ENCODE measurements around the gene UBE2H. TPM values are rescaled to one million over a fixed set of nuclear protein-coding genes. Genes with fewer than 3 reads are reported as not detected.
"Not testable (repeated sequence)": the region's sequence is repeated elsewhere in the genome, so short reads cannot be mapped to it uniquely, and the experiment has no call there.

The UBE2H gene
- total RNA-seq, 1 donor, result 29.9 TPM

- no peak for DNase-seq (ENCODE audit: low read depth in 2 of 3, low spot score in 2 of 3)
These were observed 104.3 kb downstream of the UBE2H start for GRCh38 chr7:129848436-129848835.

DNA sequence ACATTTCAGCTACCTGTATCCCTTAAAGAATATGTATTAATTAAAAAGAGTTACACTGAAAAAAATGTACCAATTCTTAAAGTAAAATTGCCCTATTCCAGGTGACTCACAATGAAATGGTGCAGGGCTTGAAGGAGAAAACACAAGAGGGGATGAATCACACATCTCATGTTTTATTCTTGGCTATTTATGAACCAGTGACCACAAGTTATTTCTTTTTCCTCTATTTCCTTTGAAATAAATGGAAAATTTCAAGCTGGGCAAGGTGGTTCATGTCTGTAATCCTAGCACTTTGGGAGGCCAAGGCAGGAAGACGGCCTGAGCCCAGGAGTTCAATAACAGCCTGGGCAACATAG is 106.8 kb downstream of the UBE2H start:
- DNase-seq (ENCODE audit: low read depth in 2 of 3, low spot score in 2 of 3), result no peak

DNA sequence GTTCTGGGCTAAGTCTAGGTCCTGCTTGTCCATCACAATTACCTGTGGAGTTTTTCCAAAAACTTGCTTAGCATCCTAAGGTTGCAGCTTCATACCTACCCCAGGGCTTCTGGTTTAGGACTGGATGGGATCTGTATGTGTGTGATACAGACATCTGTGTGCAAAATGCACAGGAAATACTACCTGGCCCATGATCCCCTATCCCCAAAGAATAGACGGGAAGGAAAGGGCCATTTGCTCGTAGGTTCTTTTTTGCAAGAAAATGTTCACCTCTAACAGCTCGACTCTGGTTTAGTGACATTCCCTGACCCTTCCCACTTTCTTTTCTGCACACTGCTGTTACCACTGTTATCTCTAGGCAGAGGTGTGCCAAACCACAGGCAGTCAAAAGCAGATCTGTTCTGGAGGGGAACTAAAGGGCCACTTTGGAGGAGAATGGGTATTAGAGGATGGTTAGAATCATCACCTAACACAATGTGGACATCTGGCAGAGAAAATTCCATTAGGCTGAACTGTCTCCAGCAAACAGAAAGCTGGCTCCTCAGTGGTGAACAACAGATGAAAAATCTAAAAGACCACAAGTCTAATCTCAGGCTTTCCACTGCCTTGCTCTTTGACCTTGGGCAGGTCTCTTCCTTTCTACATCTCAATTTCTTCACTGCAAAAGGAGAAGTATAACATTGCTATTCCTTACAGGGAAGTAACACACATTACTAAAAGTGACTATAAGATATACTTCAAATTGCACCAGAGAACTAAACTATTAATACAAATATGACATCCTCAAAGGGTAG is 107.4 kb downstream of the UBE2H start:
- DNase-seq (ENCODE audit: low read depth in 2 of 3, low spot score in 2 of 3), result peak in 1 of 3 donors; percentile 26

GRCh38 chr7:129843978-129844840 is 108.6 kb downstream of the UBE2H start:
- DNase-seq (ENCODE audit: low read depth in 2 of 3, low spot score in 2 of 3), result peak in 1 of 3 donors; percentile 20

DNA sequence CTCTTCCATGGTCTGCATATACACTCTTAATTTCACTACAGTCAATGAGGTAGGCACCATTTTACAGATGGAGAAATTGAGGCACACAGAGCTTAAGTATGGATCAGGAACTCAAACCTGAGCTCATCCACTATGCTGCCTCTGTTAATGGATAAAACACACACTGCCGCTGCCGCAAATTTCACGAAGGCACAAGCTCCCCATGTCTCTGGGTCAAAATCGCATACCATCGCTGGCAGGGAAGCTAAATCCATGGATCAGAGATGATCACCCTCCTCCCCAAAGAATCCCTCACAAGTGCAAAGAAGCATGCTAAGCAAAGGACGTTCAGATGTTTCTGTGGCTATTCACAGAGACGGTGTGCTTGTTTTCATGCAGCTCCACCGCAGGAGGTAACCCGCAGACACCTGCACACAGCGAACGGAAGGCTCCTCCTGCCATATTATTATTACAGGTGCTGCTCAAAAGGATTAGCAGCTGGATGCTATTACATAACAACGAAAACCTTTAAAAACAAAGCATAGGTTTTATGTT is 109.3 kb downstream of the UBE2H start:
- no peak for DNase-seq (ENCODE audit: low read depth in 2 of 3, low spot score in 2 of 3)

DNA sequence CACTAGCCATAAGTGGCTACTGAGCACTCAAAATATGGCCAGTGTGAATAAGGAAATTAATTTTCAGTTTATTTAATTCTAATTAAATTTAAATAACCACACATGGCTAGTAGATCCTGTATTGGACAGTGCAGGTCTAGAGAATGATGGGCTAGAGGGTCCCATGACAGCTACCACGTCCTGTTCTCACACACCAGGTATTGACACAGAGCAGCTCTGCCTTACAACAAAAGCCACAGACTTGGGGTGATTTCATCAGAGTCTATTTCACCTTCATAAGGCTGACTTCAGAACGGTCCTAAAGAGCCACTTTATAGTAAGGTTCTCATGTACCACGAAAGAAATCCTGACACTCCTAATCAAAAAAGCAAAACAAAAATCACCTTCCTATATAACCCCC is 111.3 kb downstream of the UBE2H start:
- no peak for DNase-seq (ENCODE audit: low read depth in 2 of 3, low spot score in 2 of 3)

DNA sequence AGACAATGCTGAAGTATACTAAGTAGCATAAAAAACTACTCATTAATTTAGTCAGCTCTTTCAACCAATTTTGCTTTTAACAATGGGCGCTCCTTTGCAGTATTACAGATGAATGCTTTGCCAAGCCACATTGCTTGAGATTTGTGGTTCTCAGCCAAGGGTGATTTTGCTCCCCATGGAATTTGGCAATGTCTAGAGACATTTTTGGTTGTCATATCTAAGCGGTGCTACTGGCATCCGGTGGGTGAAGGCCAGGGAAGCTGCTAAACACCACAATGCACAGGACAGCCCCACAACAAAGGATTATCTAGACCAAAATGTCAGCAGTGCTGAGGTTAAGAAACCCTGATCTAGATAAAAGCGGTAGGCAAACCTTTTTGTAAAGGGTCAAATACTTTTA is 112.0 kb downstream of the UBE2H start:
- no peak for DNase-seq (ENCODE audit: low read depth in 2 of 3, low spot score in 2 of 3)

DNA sequence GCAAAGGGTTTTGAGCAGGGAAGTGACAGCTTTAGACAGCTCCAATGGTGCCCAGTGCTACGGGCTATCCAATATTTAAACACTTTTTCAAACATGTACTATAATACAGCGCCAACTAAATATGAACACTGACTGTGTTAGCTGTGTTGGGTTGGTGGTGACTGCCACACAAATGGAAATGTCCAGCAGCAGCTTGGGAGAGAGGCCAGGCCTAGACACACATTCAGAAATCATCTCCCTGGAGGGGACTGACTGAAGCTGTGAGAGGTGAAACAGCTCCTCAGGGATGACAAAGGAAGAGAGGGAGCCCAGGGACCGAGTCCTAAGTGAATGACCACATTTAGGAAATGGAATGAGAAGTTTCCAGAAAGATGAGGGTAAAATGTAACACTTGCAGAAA is 115.8 kb downstream of the UBE2H start:
- no peak for DNase-seq (ENCODE audit: low read depth in 2 of 3, low spot score in 2 of 3)

DNA sequence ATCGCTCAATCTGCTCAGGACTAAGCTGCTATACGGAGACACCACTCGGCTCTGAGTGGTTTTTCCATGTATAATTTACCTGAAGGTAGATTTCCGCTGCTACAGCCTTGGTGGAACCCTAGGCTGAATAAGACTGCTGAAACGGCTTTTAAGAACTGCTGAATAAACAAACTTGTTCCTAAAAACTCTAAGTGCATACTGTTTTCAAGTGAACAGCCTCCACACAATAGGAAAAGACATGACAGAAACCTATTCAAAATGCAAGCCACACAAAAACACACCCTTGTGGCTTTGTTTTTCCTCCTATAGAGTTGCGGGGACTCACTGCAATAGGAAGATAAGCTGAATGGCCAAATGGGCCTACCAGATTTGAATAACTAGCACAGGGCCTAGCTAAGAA is 117.2 kb downstream of the UBE2H start:
- DNase-seq (ENCODE audit: low read depth in 2 of 3, low spot score in 2 of 3), result peak in 1 of 3 donors; percentile 23

DNA sequence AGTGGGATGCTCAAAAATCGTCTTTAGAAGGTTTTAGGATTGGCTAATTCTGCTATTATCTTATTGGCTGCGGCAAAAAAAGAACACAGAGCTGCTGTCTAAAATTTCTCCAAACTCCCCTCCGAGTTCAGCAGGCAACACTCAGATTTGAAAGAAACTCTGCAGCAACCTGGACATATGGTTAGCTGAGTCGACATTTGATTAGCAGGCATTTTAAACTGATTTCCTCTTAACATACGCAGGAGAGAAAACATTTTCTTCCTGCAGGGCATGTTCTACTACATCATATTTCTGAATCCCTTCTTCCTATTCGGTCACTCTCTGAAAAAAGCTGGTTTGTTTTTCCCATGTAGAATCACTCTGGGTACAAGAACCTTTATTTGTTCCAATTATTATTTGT is 119.4 kb downstream of the UBE2H start:
- DNase-seq (ENCODE audit: low read depth in 2 of 3, low spot score in 2 of 3), result not testable (repeated sequence)

GRCh38 chr7:129832701-129833227 is 120.0 kb downstream of the UBE2H start:
- DNase-seq (ENCODE audit: low read depth in 2 of 3, low spot score in 2 of 3), result no peak

DNA sequence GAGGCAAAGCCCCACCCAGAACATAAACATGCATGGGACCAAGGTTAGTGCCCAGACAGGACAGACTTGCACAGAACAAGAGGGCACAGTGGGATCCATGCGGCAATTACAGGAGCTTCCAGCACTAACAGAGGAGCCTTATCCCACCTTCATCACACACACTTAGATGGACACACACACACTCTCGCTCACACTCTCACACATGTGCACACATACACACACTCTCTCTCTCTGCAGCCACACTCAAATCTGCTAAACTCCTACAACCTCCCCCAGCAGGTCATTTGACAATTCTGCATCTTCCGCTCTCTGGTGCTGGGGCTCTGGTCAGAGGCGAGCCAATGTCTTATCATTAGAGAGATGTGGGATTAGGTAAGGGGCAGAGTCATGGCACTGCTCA is 120.5 kb downstream of the UBE2H start:
- DNase-seq (ENCODE audit: low read depth in 2 of 3, low spot score in 2 of 3), result no peak

DNA sequence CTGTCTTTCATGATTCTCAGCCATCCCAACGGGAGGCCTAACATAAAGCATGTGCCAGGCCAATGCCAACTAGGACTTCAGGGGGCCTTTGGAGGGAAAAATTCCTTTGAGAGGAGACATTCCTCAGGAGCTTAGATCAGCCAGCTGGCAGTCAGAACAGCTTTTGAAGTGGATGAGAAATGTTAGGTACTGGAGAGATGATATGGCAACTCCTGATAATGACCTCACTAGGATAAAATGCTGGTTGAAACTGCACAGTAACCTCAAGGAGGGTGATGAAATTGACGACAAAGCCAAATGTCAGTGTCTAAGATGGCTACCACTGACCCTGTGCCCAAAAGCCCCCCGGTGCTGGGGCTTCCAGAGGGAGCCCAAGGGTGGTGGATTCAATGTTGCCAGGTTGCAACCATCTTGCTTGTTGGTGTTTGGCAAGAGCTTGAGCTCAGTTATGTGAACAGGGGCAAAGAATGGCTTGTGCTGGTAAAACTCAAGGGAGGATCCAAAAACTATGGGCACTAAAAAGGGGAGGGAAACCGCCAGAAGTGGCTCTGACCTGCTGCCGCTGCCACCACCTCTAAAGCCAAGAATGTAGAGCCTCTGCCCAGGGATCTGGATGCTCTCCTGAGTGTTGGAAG is 121.2 kb downstream of the UBE2H start:
- DNase-seq (ENCODE audit: low read depth in 2 of 3, low spot score in 2 of 3), result no peak

DNA sequence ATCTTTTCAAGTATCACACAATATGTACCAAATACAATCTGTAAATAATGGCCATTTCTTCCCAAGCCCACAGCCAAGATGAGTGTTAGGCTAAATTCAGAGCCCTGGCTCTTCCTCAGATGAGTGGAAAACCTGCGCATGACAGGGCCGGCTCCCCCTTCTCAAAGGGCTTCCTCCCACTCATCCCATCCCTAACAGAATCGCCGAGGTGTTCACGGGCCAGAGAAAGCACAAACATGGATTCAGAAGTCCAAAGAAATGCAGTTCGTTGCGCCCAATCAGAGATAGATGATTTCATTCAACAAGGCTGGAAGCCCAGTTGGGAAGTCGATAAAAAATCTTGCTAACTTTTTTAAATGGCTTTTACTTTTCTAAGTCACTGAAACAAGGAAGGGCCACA is 121.8 kb downstream of the UBE2H start:
- no peak for DNase-seq (ENCODE audit: low read depth in 2 of 3, low spot score in 2 of 3)

DNA sequence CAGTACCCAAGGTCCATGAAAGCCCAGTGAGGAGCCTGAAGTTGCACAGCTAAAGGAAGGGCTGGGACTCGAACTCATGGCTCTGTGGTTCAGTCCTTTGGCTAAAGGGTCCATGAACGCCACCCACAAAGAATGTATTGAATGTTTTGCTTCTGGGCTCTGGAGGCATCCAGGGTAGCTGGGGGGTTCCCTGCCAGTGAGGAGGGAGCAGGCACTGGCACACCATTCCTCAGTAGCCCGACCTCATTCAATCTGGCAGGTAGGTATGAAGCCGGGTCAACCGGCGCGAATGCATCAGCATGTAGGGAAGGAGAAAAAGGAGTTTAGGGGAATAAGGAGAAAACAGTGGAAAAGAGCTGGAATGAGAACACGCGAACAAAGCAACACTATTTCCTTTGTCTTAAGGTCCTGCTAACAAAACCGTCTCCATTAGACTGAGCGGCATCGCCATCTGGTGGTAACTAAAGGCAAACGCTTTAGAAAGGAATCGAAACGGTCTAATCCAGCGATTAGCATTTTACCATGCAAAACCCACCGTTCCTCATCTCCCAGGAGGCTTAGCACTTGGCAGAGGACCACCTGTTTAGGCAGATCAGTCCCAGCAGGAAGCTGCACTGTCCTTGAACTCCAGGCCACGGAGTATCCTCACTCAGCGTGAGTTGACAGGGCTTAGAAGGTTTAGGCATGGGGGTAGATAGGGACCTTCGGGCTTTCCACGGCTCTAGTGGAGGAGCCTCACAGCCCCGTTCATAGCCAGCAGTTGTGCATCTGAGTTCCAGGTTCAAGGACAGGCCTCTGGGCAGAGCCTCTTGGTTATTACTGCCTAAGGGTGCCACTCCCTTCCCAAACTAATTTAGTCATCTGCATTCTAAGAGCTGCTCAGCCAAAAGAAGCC is 122.8 kb downstream of the UBE2H start:
- DNase-seq (ENCODE audit: low read depth in 2 of 3, low spot score in 2 of 3), result peak in 2 of 3 donors; percentile 68 to 88

DNA sequence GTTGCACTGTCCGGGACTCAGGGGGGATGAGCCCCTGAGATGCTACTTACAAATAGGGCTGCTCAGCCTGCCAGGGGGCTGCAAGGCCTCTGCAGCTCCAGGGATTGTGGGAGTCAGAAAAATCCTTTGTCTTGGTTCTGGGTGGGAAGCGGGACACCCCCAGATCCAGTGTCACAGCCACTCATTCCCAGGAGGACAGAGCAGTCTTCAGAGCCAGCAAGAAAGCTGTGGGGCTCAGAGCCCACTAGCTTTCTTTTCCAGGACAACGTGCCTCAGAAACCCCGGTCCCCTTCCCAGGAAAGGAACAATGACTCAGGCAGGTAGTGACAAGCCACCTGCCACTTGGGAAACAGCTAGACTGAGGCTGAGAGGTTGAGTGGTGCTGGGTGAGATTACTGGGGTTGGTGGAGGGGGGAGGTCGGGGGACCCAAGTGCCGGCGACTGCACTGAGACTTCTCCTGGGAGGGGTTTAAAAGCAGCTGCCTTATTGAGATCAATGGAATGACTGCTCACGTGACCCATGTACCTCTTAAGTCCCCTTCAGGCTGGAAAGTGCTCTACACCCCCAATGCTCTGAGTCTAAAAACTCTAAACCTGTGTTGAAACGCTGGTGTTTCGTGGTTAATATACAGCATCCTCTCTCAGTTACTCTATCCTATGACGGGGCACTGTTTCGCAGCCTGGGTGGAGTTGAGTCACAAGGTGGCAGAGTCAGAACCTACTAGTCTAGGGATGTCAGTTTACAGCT is 123.6 kb downstream of the UBE2H start:
- DNase-seq (ENCODE audit: low read depth in 2 of 3, low spot score in 2 of 3), result peak in 1 of 3 donors; percentile 15

GRCh38 chr7:129828078-129828762 is 124.5 kb downstream of the UBE2H start:
- no peak for DNase-seq (ENCODE audit: low read depth in 2 of 3, low spot score in 2 of 3)

DNA sequence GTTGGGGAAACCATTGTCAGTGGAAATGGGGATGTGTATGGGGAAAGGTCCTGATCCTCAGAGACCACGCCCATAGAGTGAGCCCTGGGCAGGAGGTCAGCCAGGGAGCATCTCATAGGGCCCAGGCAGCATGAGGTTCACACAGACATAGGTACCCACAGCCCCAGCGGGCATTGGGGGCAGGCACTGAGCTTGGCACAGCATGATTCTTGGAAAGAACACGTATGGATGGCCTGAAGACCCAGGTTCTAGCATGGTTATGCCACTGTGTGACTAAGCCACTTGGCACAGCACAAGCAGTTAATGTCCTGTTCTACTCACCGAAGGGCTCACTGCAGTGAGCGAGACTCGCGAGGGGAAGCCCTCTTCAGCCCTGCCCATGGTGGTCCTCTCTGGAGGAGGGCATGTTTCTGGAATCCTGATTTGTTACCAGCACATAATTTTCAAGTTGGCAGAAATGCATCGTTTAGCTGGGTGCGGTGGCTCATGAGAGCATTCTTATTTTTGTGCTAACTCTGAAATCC is 125.2 kb downstream of the UBE2H start:
- no peak for DNase-seq (ENCODE audit: low read depth in 2 of 3, low spot score in 2 of 3)

Data from hematopoietic multipotent progenitor cell (in vitro differentiated cells).